Raji (cell line): ENCODE data around the gene BRPF1.

Experiments
- POLR2A ChIP-seq: IDR thresholded peaks from 2 replicates; pipeline ENCODE4 v1.6.1; 2011; ENCODE audit warnings: low read depth, low read length, control low read depth; ENCODE audit not compliant: insufficient read depth

BRPF1 gene

GRCh38 chr3:9731206-9732079 lies at the start of gene BRPF1:
BRPF1 (plus strand) TSS chr3:9731735; CDS start chr3:9734141, 2,406 bp downstream.
- peak; percentile 61 for TF ChIP-seq POLR2A

GRCh38 chr3:9682096-9682495 lies 49.4 kb upstream of the BRPF1 start:
- TF ChIP-seq POLR2A: no peak

- TF ChIP-seq POLR2A: no peak
Measured at GRCh38 chr3:9683426-9683825, 48.1 kb upstream of the BRPF1 start.

- no peak for TF ChIP-seq POLR2A
Measured at GRCh38 chr3:9685216-9686049, 46.1 kb upstream of the BRPF1 start.

GRCh38 chr3:9686050-9686550 lies 45.4 kb upstream of the BRPF1 start:
- no peak for TF ChIP-seq POLR2A

- TF ChIP-seq POLR2A: no peak
Measured at GRCh38 chr3:9686703-9687102, 44.8 kb upstream of the BRPF1 start.

GRCh38 chr3:9687514-9687913 lies 44.0 kb upstream of the BRPF1 start:
- TF ChIP-seq POLR2A: no peak

GRCh38 chr3:9688961-9689360 lies 42.6 kb upstream of the BRPF1 start:
- no peak for TF ChIP-seq POLR2A

- no peak for TF ChIP-seq POLR2A
Measured at GRCh38 chr3:9689757-9690156, 41.8 kb upstream of the BRPF1 start.

- TF ChIP-seq POLR2A: no peak
Measured at GRCh38 chr3:9690451-9691450, 40.8 kb upstream of the BRPF1 start.

- no peak for TF ChIP-seq POLR2A
Measured at GRCh38 chr3:9691636-9692035, 39.9 kb upstream of the BRPF1 start.

- no peak for TF ChIP-seq POLR2A
Measured at GRCh38 chr3:9692416-9692815, 39.1 kb upstream of the BRPF1 start.

GRCh38 chr3:9695345-9695744 lies 36.2 kb upstream of the BRPF1 start:
- no peak for TF ChIP-seq POLR2A

- no peak for TF ChIP-seq POLR2A
Measured at GRCh38 chr3:9695746-9696145, 35.8 kb upstream of the BRPF1 start.
